ENCODE results near the gene ZGLP1.

ZGLP1 gene

DNA sequence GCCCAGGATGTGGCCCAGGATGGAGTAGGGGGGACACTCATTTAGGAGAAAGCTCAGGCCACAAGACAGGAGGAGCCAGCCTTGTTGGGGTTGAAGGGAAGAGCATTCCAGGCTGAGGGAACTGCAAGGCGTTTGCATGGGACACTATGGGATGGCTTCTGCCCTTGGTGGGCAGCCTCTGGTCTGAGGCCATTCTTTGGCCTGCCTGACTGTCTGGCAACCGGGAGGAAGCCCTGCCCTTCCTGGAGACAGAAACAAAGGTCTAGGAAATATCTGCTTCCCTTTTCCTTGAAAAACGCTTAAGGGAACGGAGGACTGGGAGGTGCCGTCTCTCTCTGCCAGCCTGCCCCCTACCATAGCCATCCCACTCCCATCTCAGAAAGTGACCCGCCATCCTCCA lies 41.5 kb downstream of the ZGLP1 start:
- Mint-ChIP-seq H3K4me3 (no peak overlapping the region), H3K36me3 (peaks cover 13 to 20% of the 10 kb centered on the region in 2 donors), H3K27me3 (no peaks in the 10 kb centered on the region), H3K9me3 (no peaks in the 10 kb centered on the region), H3K27ac (no peak overlapping the region), H3K4me1 (peaks cover 19 to 28% of the 10 kb centered on the region in 2 donors)
- no peak for DNase-seq
- no peak for ATAC-seq (replicated peaks)

DNA sequence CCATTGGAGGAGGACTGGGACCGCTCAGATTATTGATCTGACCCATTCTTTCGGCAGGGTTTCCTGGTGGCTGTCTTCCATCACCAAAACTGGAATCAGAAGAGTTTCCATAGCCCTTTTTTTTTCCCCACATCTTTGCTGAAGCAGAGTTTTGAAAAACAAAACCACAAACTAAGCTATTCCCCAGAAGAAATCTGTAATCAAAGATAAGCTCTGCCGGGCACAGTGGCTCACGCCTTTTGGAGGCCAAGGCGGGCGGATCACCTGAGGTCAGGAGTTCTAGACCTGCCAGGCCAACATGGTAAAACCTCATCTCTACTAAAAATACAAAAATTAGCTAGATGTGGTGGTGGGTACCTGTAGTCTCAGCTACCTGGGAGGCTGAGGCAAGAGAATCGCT lies 42.9 kb downstream of the ZGLP1 start:
- Mint-ChIP-seq H3K27ac (no peak overlapping the region), H3K36me3 (peaks cover 5 to 8% of the 10 kb centered on the region in 2 donors), H3K9me3 (no peaks in the 10 kb centered on the region), H3K4me1 (peaks cover 13 to 19% of the 10 kb centered on the region in 2 donors), H3K4me3 (no peak overlapping the region), H3K27me3 (no peaks in the 10 kb centered on the region)
- no peak for ATAC-seq (replicated peaks)
- DNase-seq, result no peak

GRCh38 chr19:10262771-10263170 lies 46.8 kb downstream of the ZGLP1 start:
- DNase-seq, result no peak
- Mint-ChIP-seq H3K36me3 (peaks cover 14 to 18% of the 10 kb centered on the region in 2 donors), H3K4me3 (no peak overlapping the region), H3K27me3 (no peaks in the 10 kb centered on the region), H3K27ac (no peak overlapping the region), H3K9me3 (no peaks in the 10 kb centered on the region), H3K4me1 (peaks cover 9 to 26% of the 10 kb centered on the region in 2 donors)
- ATAC-seq (replicated peaks), result no peak

DNA sequence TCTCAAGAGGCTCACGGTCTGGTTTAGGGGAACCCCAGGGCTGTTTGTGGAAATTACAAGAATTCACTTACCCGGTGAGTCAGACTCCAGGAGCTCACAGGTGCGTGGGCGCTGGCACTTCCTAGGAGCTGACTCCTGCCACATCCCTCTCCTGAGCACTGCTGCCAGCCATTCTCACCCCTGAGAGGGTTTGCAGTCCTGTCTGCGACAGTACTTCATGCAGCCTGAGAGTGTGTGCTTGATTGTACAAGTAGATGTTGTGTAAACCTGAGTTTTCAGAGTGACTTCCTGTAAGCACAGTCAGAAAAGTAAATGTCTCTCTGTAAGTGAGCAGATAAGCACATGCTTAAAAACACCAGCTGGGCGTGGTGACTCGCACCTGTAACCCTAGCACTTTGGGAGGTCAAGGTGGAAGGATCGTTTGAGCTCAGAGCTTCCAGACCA lies 49.5 kb downstream of the ZGLP1 start:
- peak; percentile 42 to 51 for ATAC-seq (replicated peaks)
- Mint-ChIP-seq H3K4me3 (peak overlapping the region in 1 of 2 donors; percentile 16), H3K9me3 (no peaks in the 10 kb centered on the region), H3K27ac (peak overlapping the region; percentile 42), H3K36me3 (peaks cover 32 to 36% of the 10 kb centered on the region in 2 donors), H3K27me3 (no peaks in the 10 kb centered on the region), H3K4me1 (peaks cover 18 to 38% of the 10 kb centered on the region in 2 donors)
- DNase-seq, result no peak

GRCh38 chr19:10259162-10259905 lies 50.3 kb downstream of the ZGLP1 start:
- Mint-ChIP-seq H3K4me3 (no peak overlapping the region), H3K27ac (peak overlapping the region; percentile 25)
- peak; percentile 82 to 86 for ATAC-seq (replicated peaks)

GRCh38 chr19:10258080-10258710 lies 51.4 kb downstream of the ZGLP1 start:
- Mint-ChIP-seq H3K9me3 (no peaks in the 10 kb centered on the region), H3K27ac (peak overlapping the region; percentile 20), H3K4me1 (peaks cover 23 to 51% of the 10 kb centered on the region in 2 donors), H3K36me3 (peaks cover 47 to 52% of the 10 kb centered on the region in 2 donors), H3K27me3 (no peaks in the 10 kb centered on the region), H3K4me3 (no peak overlapping the region)
- ATAC-seq (replicated peaks) (no peak), DNase-seq (no peak)

More at GRCh38 chr19:10259162-10259905, 50.3 kb downstream of the ZGLP1 start:
- H3K27me3 Mint-ChIP-seq, result no peaks in the 10 kb centered on the region
- no peaks in the 10 kb centered on the region for H3K9me3 Mint-ChIP-seq
- peaks cover 19 to 42% of the 10 kb centered on the region in 2 donors for H3K4me1 Mint-ChIP-seq
- DNase-seq, result peak; percentile 82
- H3K36me3 Mint-ChIP-seq, result peaks cover 40 to 44% of the 10 kb centered on the region in 2 donors

DNA sequence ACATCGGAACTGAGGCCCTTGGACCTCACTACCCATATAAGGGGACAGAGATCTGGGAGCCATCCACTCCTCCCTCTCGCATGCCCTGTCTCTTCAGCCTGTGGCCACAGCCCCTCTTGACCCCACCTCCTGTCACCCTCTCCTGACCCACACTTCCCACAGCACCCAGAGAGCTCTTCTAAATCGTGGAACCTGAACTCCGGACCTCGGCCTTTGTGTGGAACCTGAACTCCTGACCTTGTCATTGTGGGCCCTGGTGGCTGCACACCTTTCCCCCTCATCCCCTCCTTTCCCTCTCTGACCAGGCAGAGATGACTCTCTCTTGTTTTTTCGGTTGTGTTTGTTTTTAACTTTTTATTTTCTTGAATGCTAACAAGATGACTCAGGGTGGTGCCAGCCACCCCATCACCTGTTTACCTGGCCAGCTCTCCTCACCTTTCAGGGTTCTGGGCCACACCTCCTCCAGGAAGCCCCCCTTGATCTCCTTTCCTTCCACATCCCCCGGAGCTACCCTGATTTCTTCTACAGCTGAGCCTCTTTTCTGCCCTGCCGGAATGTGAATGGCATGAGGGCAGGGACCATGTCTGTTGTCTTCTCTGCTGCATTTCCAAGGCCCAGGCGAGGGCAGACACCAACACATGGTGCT lies 52.5 kb downstream of the ZGLP1 start:
- H3K36me3 Mint-ChIP-seq, result peaks cover 48 to 54% of the 10 kb centered on the region in 2 donors
- H3K4me3 Mint-ChIP-seq, result no peak overlapping the region
- no peaks in the 10 kb centered on the region for H3K9me3 Mint-ChIP-seq
- ATAC-seq (replicated peaks) (no peak), DNase-seq (no peak)
- peak overlapping the region; percentile 40 for H3K27ac Mint-ChIP-seq
- H3K27me3 Mint-ChIP-seq, result no peaks in the 10 kb centered on the region
- peaks cover 25 to 58% of the 10 kb centered on the region in 2 donors for H3K4me1 Mint-ChIP-seq

- Mint-ChIP-seq H3K27ac (no peak overlapping the region), H3K4me3 (no peak overlapping the region), H3K36me3 (peaks cover 50 to 58% of the 10 kb centered on the region in 2 donors), H3K9me3 (no peaks in the 10 kb centered on the region), H3K27me3 (no peaks in the 10 kb centered on the region), H3K4me1 (peaks cover 26 to 63% of the 10 kb centered on the region in 2 donors)
- DNase-seq (no peak), ATAC-seq (replicated peaks) (no peak)
These were observed 53.1 kb downstream of the ZGLP1 start for GRCh38 chr19:10256551-10256950.

DNA sequence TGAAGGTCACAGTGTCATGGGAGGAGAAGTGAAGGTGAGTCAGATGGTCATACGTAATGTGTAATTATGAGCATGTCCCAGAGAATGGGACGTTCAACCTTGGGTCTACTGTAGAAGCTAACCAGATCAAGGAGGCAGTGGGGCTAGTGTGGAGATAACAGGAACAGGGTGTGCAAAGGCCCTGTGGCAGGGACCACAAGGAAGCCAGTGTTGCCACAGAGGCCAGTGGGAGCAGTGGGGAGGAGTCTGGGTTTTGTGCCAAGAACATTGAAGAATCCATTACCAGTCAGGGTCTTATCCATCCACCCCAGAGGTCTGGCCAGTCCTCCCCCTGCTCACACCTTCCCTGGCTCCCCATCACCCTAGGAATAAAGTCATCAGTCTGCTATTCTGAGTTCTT lies 54.3 kb downstream of the ZGLP1 start:
- no peak overlapping the region for H3K27ac Mint-ChIP-seq
- H3K4me3 Mint-ChIP-seq, result no peak overlapping the region
- H3K9me3 Mint-ChIP-seq, result no peaks in the 10 kb centered on the region
- ATAC-seq (replicated peaks), result no peak
- peaks cover 50 to 58% of the 10 kb centered on the region in 2 donors for H3K36me3 Mint-ChIP-seq
- H3K4me1 Mint-ChIP-seq, result peaks cover 26 to 66% of the 10 kb centered on the region in 2 donors
- no peak for DNase-seq
- no peaks in the 10 kb centered on the region for H3K27me3 Mint-ChIP-seq
